Kidney (tissue), 14 donors: ENCODE data around the gene CERS5. TPM values are rescaled to one million over a fixed set of nuclear protein-coding genes. Genes with fewer than 3 reads are reported as not detected.

Experiments used
- DNase-seq, 5 donors: peaks; one replicate each; pipeline ENCODE4 v3.0.0-alpha.2; 2013 to 2020
- FAIRE-seq: peaks from 2 replicates; lab custom pipeline; 2012; peaks lifted over from hg19 to GRCh38; lab: Jason Lieb, UNC
- H3K27ac ChIP-seq, 2 donors: one replicate each; pipeline ENCODE4 v1.7.0; 2013; ENCODE audit warnings: low read depth in 2 of 2, low read length in 2 of 2, inconsistent platforms in 1 of 2
- H3K27me3 ChIP-seq: one replicate; pipeline ENCODE4 v1.7.1; 2013; ENCODE audit warnings: low read length, inconsistent platforms; ENCODE audit not compliant: control insufficient read depth, insufficient read depth
- H3K36me3 ChIP-seq, 3 donors: one replicate each; pipeline versions ENCODE4 v1.7.0 to v1.7.1; 2013; ENCODE audit warnings: low read length in 3 of 3, control low read depth in 1 of 3, inconsistent platforms in 1 of 3; ENCODE audit not compliant: insufficient read depth in 3 of 3, control insufficient read depth in 2 of 3
- H3K4me1 ChIP-seq, 3 donors: one replicate each; pipeline versions ENCODE4 v1.7.0 to v1.7.1; 2013; ENCODE audit warnings: low read length in 3 of 3, inconsistent platforms in 1 of 3, low read depth in 1 of 3; ENCODE audit not compliant: control insufficient read depth in 2 of 3, insufficient read depth in 2 of 3
- H3K4me3 ChIP-seq, 3 donors: one replicate each; pipeline versions ENCODE4 v1.7.0 to v1.8.1; 2013; ENCODE audit warnings: low read length in 3 of 3, control low read depth in 1 of 3, inconsistent platforms in 1 of 3
- H3K9ac ChIP-seq, 3 donors: one replicate each; pipeline versions ENCODE4 v1.7.0 to v1.7.1; 2013; ENCODE audit warnings: low read length in 3 of 3, control low read depth in 1 of 3, inconsistent platforms in 1 of 3
- H3K9me3 ChIP-seq, 3 donors: one replicate each; pipeline versions ENCODE4 v1.7.0 to v1.7.1; 2013; ENCODE audit warnings: low read length in 3 of 3, control low read depth in 1 of 3, inconsistent platforms in 1 of 3; ENCODE audit not compliant: control insufficient read depth in 2 of 3, insufficient read depth in 1 of 3
- intact Hi-C: fragments of 100-400 bp; cut with DNase I; formaldehyde crosslinking; loops from one replicate; pipeline ENCODE4 v1.11.1; 2022
- polyA plus RNA-seq: library from polyadenylated mRNA; stranded (reverse); fragments of 350-450 nt; fragmentation: Illumina TruSeq; extraction: RNeasy Lipid Tissue Mini Kit (QIAGEN cat#74804); gene quantifications from one replicate; pipeline ENCODE4 v1.2.3, GENCODE V29; 2014; ENCODE audit warnings: low read depth, low replicate concordance; ENCODE audit not compliant: insufficient read depth
- total RNA-seq: library from RNA; stranded (reverse); fragmentation: NEBNext Ultra II Directional; extraction: Animal tissue kit (Norgen Biotek cat#: 25700); gene quantifications from one replicate; pipeline ENCODE4 v1.2.1, GENCODE V29; 2021
- TF ChIP-seq, protein P1 (sequence below): IDR thresholded peaks from 3 replicates; pipeline ENCODE4 v1.5.1; 2012; ENCODE audit warnings: mild to moderate bottlenecking, moderate library complexity, borderline replicate concordance; ENCODE audit not compliant: insufficient read depth; ENCODE audit errors: extremely low read depth
- donor health status: control.
- donor health status: control.
- donor health status: control.
- donor health status: control.
- donor health status: control.
- donor health status: DM: yes; HTN: yes; CAD: no.
- donor health status: Normal renal cell carcinoma (clear cell type).

CERS5 gene
- total and polyA plus RNA-seq, 2 donors from 2014 or later = 40.2 to 52.1 TPM

DNA sequence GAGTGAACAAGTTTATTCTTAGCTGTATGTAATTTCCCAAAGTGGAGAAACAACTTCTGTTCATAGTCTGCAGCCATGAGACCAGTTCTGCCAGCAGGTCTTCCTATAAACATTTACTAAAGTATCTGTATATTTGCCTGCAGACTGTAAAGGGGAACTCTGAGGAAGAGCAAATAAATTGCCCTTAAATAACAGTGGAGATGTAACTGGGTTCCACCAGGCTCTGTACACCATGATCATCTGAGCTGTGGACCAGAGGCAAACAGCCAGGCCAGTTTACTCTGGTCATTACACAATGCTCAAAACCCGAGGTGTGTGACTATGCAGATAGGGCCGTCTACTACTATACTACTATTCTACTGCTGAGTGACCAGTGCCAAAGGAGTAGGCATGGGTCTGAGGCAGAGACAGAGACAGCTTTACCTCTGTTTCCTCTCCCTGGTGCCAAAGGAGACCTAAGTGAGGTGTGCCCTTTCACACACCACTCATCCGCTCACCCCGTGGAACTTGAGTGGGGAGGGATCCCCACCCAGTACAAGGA is 21.1 kb upstream of the CERS5 start:
- H3K27ac ChIP-seq = peak overlapping the region in 1 of 2 donors; percentile 65
- no peak overlapping the region for H3K4me3 ChIP-seq
- DNase-seq (no peak), FAIRE-seq (no peak)
- H3K27me3 ChIP-seq = no peaks in the 10 kb centered on the region
- H3K9me3 ChIP-seq = no peaks in the 10 kb centered on the region
- peaks cover 0 to 11% (median 9%) of the 10 kb centered on the region in 3 donors for H3K36me3 ChIP-seq
- TF ChIP-seq, protein P1, sequence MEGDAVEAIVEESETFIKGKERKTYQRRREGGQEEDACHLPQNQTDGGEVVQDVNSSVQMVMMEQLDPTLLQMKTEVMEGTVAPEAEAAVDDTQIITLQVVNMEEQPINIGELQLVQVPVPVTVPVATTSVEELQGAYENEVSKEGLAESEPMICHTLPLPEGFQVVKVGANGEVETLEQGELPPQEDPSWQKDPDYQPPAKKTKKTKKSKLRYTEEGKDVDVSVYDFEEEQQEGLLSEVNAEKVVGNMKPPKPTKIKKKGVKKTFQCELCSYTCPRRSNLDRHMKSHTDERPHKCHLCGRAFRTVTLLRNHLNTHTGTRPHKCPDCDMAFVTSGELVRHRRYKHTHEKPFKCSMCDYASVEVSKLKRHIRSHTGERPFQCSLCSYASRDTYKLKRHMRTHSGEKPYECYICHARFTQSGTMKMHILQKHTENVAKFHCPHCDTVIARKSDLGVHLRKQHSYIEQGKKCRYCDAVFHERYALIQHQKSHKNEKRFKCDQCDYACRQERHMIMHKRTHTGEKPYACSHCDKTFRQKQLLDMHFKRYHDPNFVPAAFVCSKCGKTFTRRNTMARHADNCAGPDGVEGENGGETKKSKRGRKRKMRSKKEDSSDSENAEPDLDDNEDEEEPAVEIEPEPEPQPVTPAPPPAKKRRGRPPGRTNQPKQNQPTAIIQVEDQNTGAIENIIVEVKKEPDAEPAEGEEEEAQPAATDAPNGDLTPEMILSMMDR = no peak
- H3K4me1 ChIP-seq = peaks cover 0 to 16% (median 15%) of the 10 kb centered on the region in 3 donors
- intact Hi-C loops = no loop called here
- no peak overlapping the region for H3K9ac ChIP-seq

DNA sequence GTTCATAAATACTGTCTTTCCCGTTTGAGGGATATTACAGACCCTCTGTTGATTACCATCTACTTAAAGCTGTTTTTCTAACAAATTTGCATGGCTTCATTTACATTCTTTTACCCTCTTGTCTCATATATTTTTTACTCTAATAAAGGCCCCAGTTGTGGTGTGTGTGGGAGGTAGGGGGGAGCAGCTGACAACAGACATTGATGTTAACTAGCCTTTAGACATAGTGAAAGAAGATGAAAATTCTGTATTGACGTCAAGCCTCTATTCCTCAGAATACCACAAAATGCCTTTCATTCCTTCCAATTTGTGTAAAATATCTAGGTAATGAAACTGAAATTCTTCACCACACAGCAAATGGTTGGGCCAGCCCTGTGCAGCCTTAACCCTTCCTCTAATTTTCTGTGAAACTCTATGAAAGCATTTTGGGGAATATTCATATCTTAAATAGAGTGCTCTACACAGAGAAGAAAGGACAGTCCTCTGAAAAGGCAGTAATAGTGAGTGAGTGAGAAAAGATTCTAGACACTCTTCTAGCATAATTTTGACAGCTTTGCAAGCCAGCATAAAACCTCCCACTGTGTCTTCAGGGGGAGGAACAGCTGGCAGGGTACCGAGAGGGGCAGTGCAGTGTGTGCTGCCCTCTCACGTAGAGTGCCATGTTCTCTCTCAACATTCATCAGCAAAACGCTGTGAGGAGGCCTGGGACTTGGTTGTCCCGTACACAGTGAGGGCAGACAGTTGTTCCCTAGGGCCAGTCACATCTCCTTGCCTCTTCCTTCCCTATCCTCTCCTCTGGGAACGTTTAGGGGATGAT is 20.1 kb upstream of the CERS5 start:
- Histone ChIP-seq H3K4me1 (peaks cover 0 to 16% (median 15%) of the 10 kb centered on the region in 3 donors), H3K27ac (peak overlapping the region in 1 of 2 donors; percentile 65), H3K9ac (no peak overlapping the region), H3K4me3 (no peak overlapping the region), H3K27me3 (no peaks in the 10 kb centered on the region), H3K9me3 (no peaks in the 10 kb centered on the region), H3K36me3 (peaks cover 0 to 8% (median 2%) of the 10 kb centered on the region in 3 donors)
- no peak for DNase-seq
- intact Hi-C loops = no loop called here
- no peak for FAIRE-seq
- TF ChIP-seq, protein P1 = no peak

DNA sequence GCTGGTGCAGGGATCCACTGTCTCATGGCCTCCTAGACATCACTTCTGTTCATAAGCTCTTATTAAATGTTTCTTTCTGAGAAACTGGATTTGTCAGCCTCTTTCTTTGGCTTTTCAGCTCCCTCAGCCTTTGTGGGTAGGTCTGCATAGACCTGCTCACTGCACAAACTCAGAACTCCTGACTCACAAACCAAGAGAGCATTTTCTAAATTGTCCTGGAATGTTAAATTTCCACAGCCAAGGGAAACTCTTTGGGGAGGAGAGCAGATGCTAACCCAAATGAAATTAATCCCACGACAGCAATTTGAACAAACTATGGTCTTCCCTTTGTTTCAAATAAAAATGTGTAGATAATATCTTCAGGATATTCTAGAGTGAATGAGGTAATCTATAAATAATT is 19.5 kb upstream of the CERS5 start:
- TF ChIP-seq, protein P1 = no peak
- Histone ChIP-seq H3K4me3 (no peak overlapping the region), H3K36me3 (peaks cover 0 to 11% (median 3%) of the 10 kb centered on the region in 3 donors), H3K27ac (no peak overlapping the region), H3K9me3 (no peaks in the 10 kb centered on the region), H3K9ac (no peak overlapping the region), H3K4me1 (peaks cover 0 to 16% (median 15%) of the 10 kb centered on the region in 3 donors), H3K27me3 (no peaks in the 10 kb centered on the region)
- no peak for FAIRE-seq
- intact Hi-C loops = no loop called here
- no peak for DNase-seq
